IgD-negative memory B cell (primary cell): ENCODE data around the gene TMEM176A. TPM values are rescaled to one million over a fixed set of nuclear protein-coding genes. Genes with fewer than 3 reads are reported as not detected.
A peak's percentile ranks its signal among the peaks of the same experiment; 100 is the strongest.

Experiments
- H3K27ac Mint-ChIP-seq, 3 donors: one replicate each; pipeline ENCODE4 v1.8.0; 2020 to 2022; ENCODE audit warnings: mild to moderate bottlenecking in 3 of 3, mixed read lengths in 3 of 3, moderate library complexity in 1 of 3
- H3K27me3 Mint-ChIP-seq: one replicate; pipeline ENCODE4 v1.8.0; 2021; ENCODE audit warnings: mixed read lengths
- H3K36me3 Mint-ChIP-seq: one replicate; pipeline ENCODE4 v1.8.0; 2020; ENCODE audit warnings: mild to moderate bottlenecking, mixed read lengths
- H3K4me1 Mint-ChIP-seq, 3 donors: one replicate each; pipeline ENCODE4 v1.8.0; 2020 to 2022; ENCODE audit warnings: mixed read lengths in 3 of 3, mild to moderate bottlenecking in 1 of 3
- H3K4me3 Mint-ChIP-seq, 4 donors: one replicate each; pipeline ENCODE4 v1.8.0; 2020 to 2022; ENCODE audit warnings: mild to moderate bottlenecking in 4 of 4, mixed read lengths in 4 of 4, moderate library complexity in 3 of 4
- H3K9me3 Mint-ChIP-seq, 3 donors: one replicate each; pipeline ENCODE4 v1.8.0; 2020 to 2021; ENCODE audit warnings: mixed read lengths in 3 of 3, mild to moderate bottlenecking in 1 of 3
- polyA plus RNA-seq: library from polyadenylated mRNA; unstranded; fragments of 300-500 nt; fragmentation: Illumina TruSeq; gene quantifications from one replicate; pipeline ENCODE4 v1.2.3, GENCODE V29; 2021

The TMEM176A gene
- polyA plus RNA-seq, 1 donor from 2014 or later, result not detected

GRCh38 chr7:150780292-150780691 lies 20.3 kb upstream of the TMEM176A start:
- Mint-ChIP-seq H3K9me3 (peaks cover 0 to 2% (median 0%) of the 10 kb centered on the region in 3 donors), H3K27me3 (peaks cover 10% of the 10 kb centered on the region), H3K36me3 (no peaks in the 10 kb centered on the region), H3K4me3 (no peak overlapping the region), H3K27ac (no peak overlapping the region), H3K4me1 (peaks cover 0 to 5% (median 2%) of the 10 kb centered on the region in 3 donors)

GRCh38 chr7:150781103-150781502 lies 19.5 kb upstream of the TMEM176A start:
- H3K36me3 Mint-ChIP-seq, result no peaks in the 10 kb centered on the region
- H3K9me3 Mint-ChIP-seq, result no peaks in the 10 kb centered on the region
- H3K4me3 Mint-ChIP-seq, result no peak overlapping the region
- no peak overlapping the region for H3K27ac Mint-ChIP-seq
- peaks cover 10% of the 10 kb centered on the region for H3K27me3 Mint-ChIP-seq
- H3K4me1 Mint-ChIP-seq, result peaks cover 5 to 8% (median 7%) of the 10 kb centered on the region in 3 donors

GRCh38 chr7:150781961-150782360 lies 18.6 kb upstream of the TMEM176A start:
- no peak overlapping the region for H3K27ac Mint-ChIP-seq

DNA sequence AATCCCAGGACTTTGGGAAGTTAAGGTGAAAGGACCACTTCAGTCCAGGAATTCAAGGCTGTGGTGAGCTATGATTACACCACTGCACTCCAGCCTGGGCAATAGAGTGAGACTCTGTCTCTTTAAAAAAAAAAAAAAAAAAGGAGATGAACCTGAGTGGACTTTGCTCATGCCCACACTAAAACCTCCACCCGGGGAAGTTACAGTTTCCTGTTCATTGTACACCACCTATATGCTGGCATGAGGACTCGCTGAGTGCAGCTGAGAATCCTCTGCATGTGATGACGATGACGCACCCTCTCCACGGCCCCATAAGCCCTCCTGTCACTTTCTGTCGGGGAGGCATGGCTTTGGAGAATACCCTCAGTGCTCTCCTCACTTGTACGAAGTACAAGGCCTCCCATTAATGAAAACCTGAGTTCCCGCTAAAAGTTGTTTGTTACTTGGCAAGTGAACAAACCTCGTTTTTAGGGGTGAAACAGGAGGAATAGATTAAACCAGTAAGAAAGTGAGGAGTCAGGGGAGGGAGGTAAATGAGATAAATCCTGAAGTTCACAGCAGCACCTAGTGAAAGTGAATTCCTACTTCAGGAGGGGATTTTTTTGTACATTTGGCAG lies 16.3 kb upstream of the TMEM176A start:
- H3K4me3 Mint-ChIP-seq, result no peak overlapping the region
- peaks cover 13 to 15% (median 13%) of the 10 kb centered on the region in 3 donors for H3K4me1 Mint-ChIP-seq
- H3K27me3 Mint-ChIP-seq, result peaks cover 13% of the 10 kb centered on the region
- no peaks in the 10 kb centered on the region for H3K36me3 Mint-ChIP-seq
- no peaks in the 10 kb centered on the region for H3K9me3 Mint-ChIP-seq
- H3K27ac Mint-ChIP-seq, result peak overlapping the region in 1 of 3 donors; percentile 50

More at GRCh38 chr7:150781961-150782360, 18.6 kb upstream of the TMEM176A start:
- Mint-ChIP-seq H3K27me3 (peaks cover 10% of the 10 kb centered on the region), H3K4me3 (no peak overlapping the region), H3K9me3 (no peaks in the 10 kb centered on the region), H3K36me3 (no peaks in the 10 kb centered on the region), H3K4me1 (peaks cover 5 to 8% (median 8%) of the 10 kb centered on the region in 3 donors)

DNA sequence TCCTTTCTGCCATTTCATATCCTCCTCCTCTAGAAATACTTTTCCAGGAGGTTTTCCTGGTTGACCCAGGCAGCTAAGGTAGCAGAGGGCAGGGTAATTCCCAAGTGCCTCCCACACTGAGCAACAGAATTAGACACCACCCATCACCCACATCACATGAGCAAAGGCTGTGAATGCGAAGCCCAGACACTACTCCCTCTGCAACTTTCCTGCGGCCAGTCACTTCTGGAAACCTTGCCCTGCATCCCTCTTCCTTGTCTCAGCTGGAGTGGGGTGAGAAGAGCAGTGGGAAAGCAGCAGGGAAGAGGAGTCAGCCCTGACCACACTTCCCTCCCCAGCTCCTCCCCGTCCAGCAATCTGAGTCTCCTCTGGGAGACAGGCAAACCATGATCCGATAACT lies 15.6 kb upstream of the TMEM176A start:
- Mint-ChIP-seq H3K36me3 (no peaks in the 10 kb centered on the region), H3K9me3 (no peaks in the 10 kb centered on the region), H3K27ac (peak overlapping the region in 1 of 3 donors; percentile 50), H3K4me1 (peaks cover 13 to 15% (median 13%) of the 10 kb centered on the region in 3 donors), H3K27me3 (peaks cover 13% of the 10 kb centered on the region), H3K4me3 (no peak overlapping the region)

DNA sequence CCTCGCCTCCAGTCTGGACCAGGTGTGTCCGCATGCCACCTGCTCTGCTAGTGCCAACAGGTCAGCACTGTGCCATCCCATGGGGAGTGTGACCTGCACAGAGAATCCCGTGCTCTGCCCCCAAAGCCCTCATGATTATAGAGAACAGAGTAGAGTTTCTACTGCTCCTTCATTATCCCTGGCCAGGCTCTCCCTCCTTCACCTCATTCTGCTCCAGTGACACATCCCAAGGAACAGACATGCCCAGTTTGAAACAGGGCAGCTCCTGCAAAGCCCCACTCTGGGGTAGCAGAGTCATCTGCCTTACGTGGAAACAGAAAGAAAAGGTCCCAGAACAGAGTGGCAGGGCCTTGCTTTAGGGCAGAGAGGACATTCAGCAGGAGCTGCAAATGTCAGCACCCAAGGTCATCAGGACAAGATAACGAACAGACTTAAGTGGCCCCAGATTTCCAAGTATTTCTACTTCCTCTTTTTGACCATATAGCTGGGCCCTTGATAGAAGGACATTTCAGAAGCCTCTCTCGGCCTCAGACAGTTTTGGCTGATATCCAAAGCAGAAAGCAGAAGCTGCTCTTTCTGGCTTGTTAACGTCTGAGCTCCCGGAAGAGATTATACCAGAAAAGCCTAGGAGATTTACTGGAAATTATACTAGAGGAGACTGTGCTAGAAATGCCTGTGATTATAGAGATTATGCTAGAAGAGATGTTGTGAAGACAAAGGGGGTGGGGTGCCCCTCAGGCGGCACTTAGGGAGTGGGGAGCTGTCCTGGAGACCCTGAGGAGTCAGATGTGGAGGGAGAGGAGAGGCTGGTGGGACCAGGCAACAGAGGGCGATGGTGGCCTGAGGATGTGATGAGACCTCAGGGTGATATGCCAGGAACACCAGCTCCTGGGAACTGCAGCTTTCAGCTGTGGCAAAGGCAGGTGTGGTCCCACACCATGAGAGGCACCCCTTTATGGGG lies 13.0 kb upstream of the TMEM176A start:
- no peaks in the 10 kb centered on the region for H3K9me3 Mint-ChIP-seq
- H3K27me3 Mint-ChIP-seq, result peaks cover 5% of the 10 kb centered on the region
- peak overlapping the region in 1 of 3 donors; percentile 82 for H3K27ac Mint-ChIP-seq
- peak overlapping the region in 1 of 4 donors; percentile 0 for H3K4me3 Mint-ChIP-seq
- peaks cover 13 to 15% (median 13%) of the 10 kb centered on the region in 3 donors for H3K4me1 Mint-ChIP-seq
- H3K36me3 Mint-ChIP-seq, result no peaks in the 10 kb centered on the region

- no peaks in the 10 kb centered on the region for H3K36me3 Mint-ChIP-seq
- H3K27ac Mint-ChIP-seq, result no peak overlapping the region
- peaks cover 13 to 15% (median 13%) of the 10 kb centered on the region in 3 donors for H3K4me1 Mint-ChIP-seq
- H3K4me3 Mint-ChIP-seq, result peak overlapping the region in 1 of 4 donors; percentile 15
- no peaks in the 10 kb centered on the region for H3K9me3 Mint-ChIP-seq
- H3K27me3 Mint-ChIP-seq, result peaks cover 5% of the 10 kb centered on the region
These were observed 11.9 kb upstream of the TMEM176A start for GRCh38 chr7:150788474-150789269.

- H3K9me3 Mint-ChIP-seq, result peaks cover 0 to under 1% (median 0%) of the 10 kb centered on the region in 3 donors
- H3K4me1 Mint-ChIP-seq, result peaks cover 12 to 13% (median 12%) of the 10 kb centered on the region in 3 donors
- H3K4me3 Mint-ChIP-seq, result no peak overlapping the region
- no peaks in the 10 kb centered on the region for H3K36me3 Mint-ChIP-seq
- H3K27me3 Mint-ChIP-seq, result peaks cover 5% of the 10 kb centered on the region
- H3K27ac Mint-ChIP-seq, result no peak overlapping the region
These were observed 10.0 kb upstream of the TMEM176A start for GRCh38 chr7:150790416-150791075.

GRCh38 chr7:150791304-150791703 lies 9.3 kb upstream of the TMEM176A start:
- Mint-ChIP-seq H3K4me1 (peaks cover 7 to 9% (median 8%) of the 10 kb centered on the region in 3 donors), H3K27me3 (peaks cover 10% of the 10 kb centered on the region), H3K4me3 (no peak overlapping the region), H3K9me3 (peaks cover 0 to 8% (median 0%) of the 10 kb centered on the region in 3 donors), H3K27ac (no peak overlapping the region), H3K36me3 (peaks cover 1% of the 10 kb centered on the region)

- peaks cover 12% of the 10 kb centered on the region for H3K27me3 Mint-ChIP-seq
- H3K4me3 Mint-ChIP-seq, result no peak overlapping the region
- peaks cover 7 to 9% (median 8%) of the 10 kb centered on the region in 3 donors for H3K4me1 Mint-ChIP-seq
- peaks cover 0 to 9% (median 0%) of the 10 kb centered on the region in 3 donors for H3K9me3 Mint-ChIP-seq
- H3K36me3 Mint-ChIP-seq, result peaks cover 1% of the 10 kb centered on the region
- H3K27ac Mint-ChIP-seq, result no peak overlapping the region
These were observed 8.7 kb upstream of the TMEM176A start for GRCh38 chr7:150791746-150792452.

DNA sequence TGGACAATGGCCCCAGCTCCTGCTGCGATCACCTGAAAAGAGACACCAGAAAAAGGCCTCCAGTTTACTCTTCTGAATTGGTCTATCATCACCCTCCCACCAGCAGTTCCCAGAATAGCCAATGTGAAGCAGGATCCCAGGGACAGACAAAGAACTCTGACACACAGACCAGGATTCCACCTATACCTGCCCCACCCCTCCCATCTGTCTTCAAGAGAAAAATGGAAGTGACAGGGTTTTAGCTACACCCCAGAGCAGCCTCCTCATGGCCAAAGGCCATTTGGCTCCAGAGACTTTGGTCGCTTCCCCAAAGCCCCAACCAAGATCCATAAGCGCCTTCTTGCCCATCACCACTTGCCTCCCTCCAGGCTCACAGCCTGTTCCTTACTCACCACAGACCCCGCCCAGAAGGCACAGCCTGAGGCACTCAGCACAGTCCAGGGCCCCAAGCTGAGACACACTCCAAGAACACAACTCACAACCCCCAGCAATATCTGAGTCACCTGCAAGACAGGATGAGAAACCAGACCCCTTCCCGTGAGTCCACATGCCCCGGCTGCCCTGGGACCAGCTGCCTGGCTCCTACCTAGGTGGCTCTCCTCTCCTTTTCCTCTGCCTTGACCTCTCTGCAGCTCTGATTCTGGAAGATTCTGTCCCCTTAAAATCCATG lies 6.9 kb upstream of the TMEM176A start:
- Mint-ChIP-seq H3K27ac (no peak overlapping the region), H3K27me3 (peaks cover 12% of the 10 kb centered on the region), H3K4me1 (peaks cover 0 to 2% (median 0%) of the 10 kb centered on the region in 3 donors), H3K36me3 (peaks cover 1% of the 10 kb centered on the region), H3K9me3 (peaks cover 1 to 9% (median 2%) of the 10 kb centered on the region in 3 donors), H3K4me3 (no peak overlapping the region)

GRCh38 chr7:150797661-150798060 lies 2.9 kb upstream of the TMEM176A start:
- Mint-ChIP-seq H3K27ac (no peak overlapping the region), H3K4me1 (peaks cover 0 to 4% (median 2%) of the 10 kb centered on the region in 3 donors), H3K9me3 (peaks cover 1 to 9% (median 3%) of the 10 kb centered on the region in 3 donors), H3K27me3 (peaks cover 34% of the 10 kb centered on the region), H3K4me3 (no peak overlapping the region), H3K36me3 (peaks cover 1% of the 10 kb centered on the region)

DNA sequence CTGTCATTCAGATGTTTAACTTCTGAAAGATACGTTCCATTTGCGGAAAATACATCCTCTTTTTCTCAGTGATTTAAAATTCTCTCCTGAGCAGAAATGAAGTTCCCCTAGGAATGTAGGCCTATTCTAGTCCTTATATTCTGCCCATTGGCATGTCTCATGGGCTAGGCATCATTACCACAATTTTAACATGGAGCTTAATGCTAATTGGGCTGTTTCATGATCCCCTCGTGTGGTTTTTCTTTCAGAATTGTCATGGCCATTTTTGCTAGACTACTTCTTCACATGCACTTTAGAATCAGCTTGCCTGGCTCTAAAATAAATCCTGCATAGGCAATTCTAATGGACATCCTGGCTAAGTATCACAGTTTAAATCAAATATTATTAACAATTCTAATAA lies 1.4 kb upstream of the TMEM176A start:
- Mint-ChIP-seq H3K9me3 (peaks cover 1 to 9% (median 3%) of the 10 kb centered on the region in 3 donors), H3K27me3 (peaks cover 42% of the 10 kb centered on the region), H3K4me1 (peaks cover 0 to 4% (median 2%) of the 10 kb centered on the region in 3 donors), H3K4me3 (peak overlapping the region in 1 of 4 donors; percentile 10), H3K27ac (no peak overlapping the region), H3K36me3 (peaks cover 1% of the 10 kb centered on the region)
